T47D (cell line): Measurements from ENCODE around the gene SLC7A11.
"Not testable (repeated sequence)": the region's sequence is repeated elsewhere in the genome, so short reads cannot be mapped to it uniquely, and the experiment has no call there.

Experiments used
- DNase-seq, 2 experiments: peaks; one replicate each; pipeline versions ENCODE4 v3.0.0 to v3.0.0-alpha.2; 2011 to 2012; ENCODE audit warnings: low read depth in 1 of 2, low spot score in 1 of 2
- JUND ChIP-seq: IDR thresholded peaks from 2 replicates; pipeline ENCODE4 v1.6.1; 2012; ENCODE audit warnings: low read depth
- in situ Hi-C: cut with HindIII; loops from 2 replicates; pipeline ENCODE4 v1.10.0; 2016; ENCODE audit warnings: low sequenced_read_pairs, low pct_unique_long_range_greater_than_20kb

SLC7A11 gene

GRCh38 chr4:138238521-138239292 is 3.4 kb downstream of the SLC7A11 start:
- TF ChIP-seq JUND = no peak
- in situ Hi-C loops = no loop called here
- no peak for DNase-seq

- in situ Hi-C loops, DNase-seq: not testable (repeated sequence)
These were observed 5.0 kb downstream of the SLC7A11 start for GRCh38 chr4:138237132-138237531.

- DNase-seq = no peak
- no peak for TF ChIP-seq JUND
- in situ Hi-C loops = no loop called here
These were observed 6.1 kb downstream of the SLC7A11 start for GRCh38 chr4:138236037-138236436.

DNA sequence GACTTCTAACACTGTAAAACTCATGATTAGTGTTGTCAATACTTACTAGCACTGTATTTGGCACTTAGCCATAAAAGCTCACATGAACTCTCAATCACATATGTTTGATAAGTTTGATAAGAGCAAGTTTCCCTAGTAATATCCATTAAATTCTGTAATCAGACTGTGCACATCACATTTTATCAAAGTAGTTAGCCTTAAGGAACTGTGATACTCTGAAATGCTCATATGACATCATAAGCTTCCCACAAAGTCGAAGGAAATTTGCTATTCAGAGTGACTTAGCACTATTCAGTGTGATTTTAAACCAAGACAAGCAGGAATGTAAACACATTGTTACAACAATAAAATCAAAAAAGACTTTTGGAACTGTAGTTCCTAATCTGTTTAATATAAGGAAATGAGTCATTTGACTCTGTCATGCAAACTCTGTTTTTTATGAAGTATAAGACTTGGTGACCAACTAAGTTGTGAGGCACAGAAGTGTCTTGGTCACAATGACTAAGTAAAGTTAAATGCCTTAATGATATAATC is 6.7 kb downstream of the SLC7A11 start:
- DNase-seq = no peak
- no peak for TF ChIP-seq JUND
- in situ Hi-C loops = no loop called here

GRCh38 chr4:138234248-138234647 is 7.9 kb downstream of the SLC7A11 start:
- no peak for DNase-seq
- in situ Hi-C loops = no loop called here
- no peak for TF ChIP-seq JUND

- DNase-seq = no peak
- in situ Hi-C loops = no loop called here
- TF ChIP-seq JUND = no peak
These were observed 8.7 kb downstream of the SLC7A11 start for GRCh38 chr4:138233313-138234034.

- DNase-seq = no peak
- in situ Hi-C loops = no loop called here
These were observed 9.8 kb downstream of the SLC7A11 start for GRCh38 chr4:138232364-138232763.

DNA sequence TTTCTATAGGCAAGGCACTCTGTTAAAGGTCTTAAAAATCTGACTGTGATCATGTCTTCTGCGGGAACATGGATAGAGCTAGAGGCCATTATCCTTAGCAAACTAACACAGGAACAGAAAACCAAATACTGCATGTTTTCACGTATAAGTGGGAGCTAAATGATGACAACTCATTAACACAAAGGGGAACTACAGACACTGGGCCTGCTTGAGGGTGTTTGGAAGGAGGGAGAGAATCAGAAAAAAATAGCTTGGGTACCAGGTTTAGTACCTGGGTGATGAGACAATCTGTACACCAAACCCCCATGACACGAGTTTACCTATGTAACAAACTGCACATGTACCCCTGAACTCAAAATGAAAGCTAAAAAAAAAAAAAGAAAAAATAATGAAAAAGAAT is 12.1 kb downstream of the SLC7A11 start:
- no peak for DNase-seq
- no peak for TF ChIP-seq JUND
- in situ Hi-C loops = no loop called here

More at GRCh38 chr4:138232364-138232763, 9.8 kb downstream of the SLC7A11 start:
- no peak for TF ChIP-seq JUND

DNA sequence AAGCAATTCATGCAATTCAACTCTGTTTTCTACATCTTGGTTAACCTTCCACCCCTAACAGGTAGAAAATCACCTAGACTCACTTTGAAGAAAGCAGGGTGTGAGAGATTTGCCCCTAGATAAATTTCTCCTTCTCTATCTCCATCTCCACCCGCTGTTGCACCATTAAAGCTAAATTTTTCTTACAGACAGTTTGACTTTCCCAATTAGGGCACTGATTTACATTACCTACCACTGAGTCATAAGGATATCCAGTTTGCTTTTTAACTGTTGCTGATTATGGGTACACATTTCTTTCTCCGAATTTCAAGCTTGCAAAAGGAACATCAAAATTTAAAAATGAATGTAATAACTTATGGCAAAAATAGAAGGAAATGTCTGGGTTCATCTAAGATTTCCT is 13.0 kb downstream of the SLC7A11 start:
- no peak for DNase-seq
- in situ Hi-C loops = no loop called here
- TF ChIP-seq JUND = no peak

DNA sequence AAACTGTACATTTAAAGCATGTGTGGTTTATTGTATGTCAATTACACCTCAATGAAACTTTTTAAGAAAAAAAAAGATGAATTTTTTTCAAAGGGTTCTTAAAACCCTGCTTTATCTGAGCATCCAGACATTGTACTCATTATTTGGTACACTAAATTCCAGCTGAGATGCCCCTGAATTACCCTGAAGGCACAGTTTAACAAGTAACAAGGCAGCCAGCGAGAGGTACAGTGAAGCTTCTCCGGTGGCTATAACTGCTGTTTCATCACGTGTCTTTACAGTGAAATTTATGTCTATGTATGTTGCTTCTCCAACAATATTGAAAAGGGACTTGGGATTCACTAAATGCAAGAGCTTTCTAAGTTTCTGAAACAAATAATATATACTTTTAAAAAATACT is 15.8 kb downstream of the SLC7A11 start:
- no peak for TF ChIP-seq JUND
- in situ Hi-C loops = no loop called here
- no peak for DNase-seq

GRCh38 chr4:138225477-138225876 is 16.7 kb downstream of the SLC7A11 start:
- TF ChIP-seq JUND = no peak
- in situ Hi-C loops = no loop called here
- DNase-seq = no peak

DNA sequence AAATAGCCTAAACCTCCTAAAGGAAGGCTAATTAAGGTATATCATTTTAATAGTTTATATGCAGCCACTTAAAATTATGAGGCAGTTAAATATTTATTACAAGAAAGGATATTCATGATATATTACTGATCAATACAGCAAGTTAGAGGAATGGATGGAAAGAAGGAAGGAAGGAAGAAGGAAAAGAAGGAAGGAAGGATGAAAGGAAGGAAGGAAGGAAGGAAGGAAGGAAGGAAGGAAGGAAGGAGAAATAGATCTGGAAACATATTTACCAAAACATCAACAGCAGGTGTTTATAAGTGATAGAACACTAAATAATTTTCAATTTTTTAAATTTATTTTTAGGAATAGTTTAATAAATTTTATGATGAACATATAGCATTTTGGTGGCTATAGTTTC is 17.5 kb downstream of the SLC7A11 start:
- DNase-seq = no peak
- TF ChIP-seq JUND = no peak
- in situ Hi-C loops = no loop called here

- no peak for TF ChIP-seq JUND
- in situ Hi-C loops = no loop called here
- DNase-seq = no peak
These were observed 18.8 kb downstream of the SLC7A11 start for GRCh38 chr4:138223231-138223910.
